Adrenal gland (tissue), 5 donors: ENCODE results near the gene EGLN3.

ENCODE experiments used
- CTCF ChIP-seq, 6 experiments: fragments of 450-650 bp in 4 of 6; fragments of 200-600 bp in 2 of 6; sonication (generic) in 1 of 6; IDR thresholded peaks; 1 replicate in 5 of 6; 2 replicates in 1 of 6; pipeline versions ENCODE4 v1.5.1 to v1.8.0; 2016 to 2021; ENCODE audit warnings: antibody characterized with exemption in 6 of 6, mild to moderate bottlenecking in 2 of 6, moderate library complexity in 1 of 6
- POLR2A ChIP-seq, 2 donors: fragments of 450-650 bp; IDR thresholded peaks; one replicate each; pipeline ENCODE4 v1.6.1; 2017; ENCODE audit warnings: antibody characterized with exemption in 2 of 2, mild to moderate bottlenecking in 2 of 2, moderate library complexity in 1 of 2
- donor health status: DM: no; HTN: no; CAD: no.

DNA sequence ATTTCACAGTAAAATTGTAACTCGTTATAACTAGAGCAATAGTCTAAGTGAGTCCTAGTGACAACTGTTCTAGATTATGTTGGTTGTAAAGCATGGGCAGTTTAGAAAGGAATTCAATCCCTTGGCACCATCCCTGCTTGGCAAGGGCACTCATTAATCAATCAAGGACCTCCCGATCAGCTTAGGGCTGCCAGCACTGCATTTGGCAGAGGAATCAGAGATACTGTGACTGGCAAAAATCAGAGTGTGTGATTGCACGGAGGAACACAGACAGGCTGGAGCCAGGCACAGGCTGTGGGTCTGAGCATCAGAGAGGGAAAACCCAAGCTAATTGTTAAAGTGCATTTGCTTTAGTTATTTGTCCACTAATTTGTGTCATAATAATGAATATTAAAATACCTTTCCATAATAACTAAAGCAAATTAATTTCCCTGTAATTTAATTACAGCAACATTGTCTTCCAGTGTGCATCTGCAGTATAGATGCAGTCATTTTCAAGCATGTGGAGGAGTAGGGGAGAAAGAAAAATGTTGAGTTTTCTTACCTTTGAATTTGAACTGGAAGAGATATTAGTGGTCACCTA lies 3.2 kb upstream of the EGLN3 start:
- TF ChIP-seq CTCF (IDR thresholded peaks at IDR 0.05) (no peak), POLR2A (IDR thresholded peaks at IDR 0.05) (no peak)
